Measurements from ENCODE around the gene RNASEH2C. TPM values are rescaled to one million over a fixed set of nuclear protein-coding genes. Genes with fewer than 3 reads are reported as not detected.
"Not testable (repeated sequence)": the region's sequence is repeated elsewhere in the genome, so short reads cannot be mapped to it uniquely, and the experiment has no call there.

Gene RNASEH2C
- total RNA-seq, 1 experiment from 2014 or later: 76.4 TPM

DNA sequence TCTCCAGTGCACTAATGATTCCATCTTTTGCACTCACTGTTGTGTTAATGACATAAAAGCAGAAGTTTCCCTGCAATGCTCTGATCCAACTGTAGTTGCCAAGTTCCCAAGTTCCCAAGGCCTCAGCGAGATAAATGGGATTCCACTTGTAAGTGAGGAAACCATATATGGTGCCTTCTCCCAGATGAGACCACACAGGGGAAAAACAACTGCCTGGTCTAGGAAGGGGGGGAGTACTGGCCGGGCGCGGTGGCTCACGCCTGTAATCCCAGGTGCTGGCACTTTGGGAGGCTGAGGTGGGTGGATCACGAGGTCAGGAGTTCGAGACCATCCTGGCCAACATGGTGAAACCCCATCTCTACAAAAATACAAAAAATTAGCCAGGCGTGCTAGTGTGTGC, 34.6 kb downstream of the RNASEH2C start:
- H3K27me3 Mint-ChIP-seq (ENCODE audit: insufficient read depth, unreplicated experiment): peaks cover 2% of the 10 kb centered on the region
- ChIA-PET CTCF (interaction anchor here (0.7 kb wide), 1 partner anchor 165 kb away, joined by 6 read pairs; no protein-coding TSS in a partner anchor), POLR2A (no interaction called here)
- H3K9me3 Mint-ChIP-seq (ENCODE audit: unreplicated experiment): no peaks in the 10 kb centered on the region
- Histone ChIP-seq H3K9me3 (no peaks in the 10 kb centered on the region), H3K4me3 (ENCODE audit: low read depth, low read length) (no peak overlapping the region), H3K36me3 (ENCODE audit: control insufficient read depth, insufficient read depth, low read length) (no peaks in the 10 kb centered on the region), H3K27me3 (replicated peaks; ENCODE audit: control insufficient read depth, insufficient read depth, low read length) (no peaks in the 10 kb centered on the region), H3K4me1 (no peaks in the 10 kb centered on the region)
- no TSS peak for BruUV-seq (replicated peaks)
- H3K27ac Mint-ChIP-seq (ENCODE audit: unreplicated experiment): no peak overlapping the region
- intact Hi-C loops (cut with micrococcal nuclease; ENCODE audit: unreplicated experiment): no loop called here
- no peaks in the 10 kb centered on the region for H3K36me3 Mint-ChIP-seq (ENCODE audit: insufficient read depth, unreplicated experiment)
- no peaks in the 10 kb centered on the region for H3K4me1 Mint-ChIP-seq (ENCODE audit: low read depth, unreplicated experiment)
- no peak overlapping the region for H3K4me3 Mint-ChIP-seq (ENCODE audit: unreplicated experiment)
- no peak for DNase-seq
- no peak for TF ChIP-seq CTCF (IDR thresholded peaks at IDR 0.05; ENCODE audit: insufficient read depth in 1 of 2, low read depth in 1 of 2, low read length in 1 of 2, severe bottlenecking in 1 of 2, unreplicated experiment in 1 of 2)

DNA sequence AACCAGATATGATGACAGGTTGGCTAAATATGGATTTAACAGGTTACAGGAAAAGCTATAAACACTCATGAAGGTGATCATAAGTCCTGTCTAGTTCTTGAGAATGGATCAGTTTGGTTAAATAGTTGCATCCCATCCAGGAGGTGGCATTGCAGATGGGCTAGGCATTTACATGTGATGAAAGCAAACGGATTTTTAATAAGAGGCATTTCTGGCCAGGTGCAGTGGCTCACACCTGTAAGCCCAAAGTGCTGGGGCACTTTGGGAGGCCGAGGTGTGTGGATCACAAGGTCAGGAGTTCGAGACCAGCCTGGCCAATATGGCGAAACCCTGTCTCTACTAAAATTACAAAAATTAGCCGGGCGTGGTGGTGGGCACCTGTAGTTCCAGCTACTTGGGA, 37.1 kb downstream of the RNASEH2C start:
- H3K36me3 ChIP-seq (ENCODE audit: control insufficient read depth, insufficient read depth, low read length); H3K9me3 ChIP-seq; H3K27me3 ChIP-seq (replicated peaks; ENCODE audit: control insufficient read depth, insufficient read depth, low read length); H3K27me3 Mint-ChIP-seq (ENCODE audit: insufficient read depth, unreplicated experiment); H3K27ac Mint-ChIP-seq (ENCODE audit: unreplicated experiment); CTCF ChIA-PET; H3K4me1 ChIP-seq; H3K9me3 Mint-ChIP-seq (ENCODE audit: unreplicated experiment); POLR2A ChIA-PET; H3K4me1 Mint-ChIP-seq (ENCODE audit: low read depth, unreplicated experiment); BruUV-seq (replicated peaks); H3K36me3 Mint-ChIP-seq (ENCODE audit: insufficient read depth, unreplicated experiment); H3K4me3 ChIP-seq (ENCODE audit: low read depth, low read length); intact Hi-C loops (cut with micrococcal nuclease; ENCODE audit: unreplicated experiment); DNase-seq; H3K4me3 Mint-ChIP-seq (ENCODE audit: unreplicated experiment): not testable (repeated sequence)

DNA sequence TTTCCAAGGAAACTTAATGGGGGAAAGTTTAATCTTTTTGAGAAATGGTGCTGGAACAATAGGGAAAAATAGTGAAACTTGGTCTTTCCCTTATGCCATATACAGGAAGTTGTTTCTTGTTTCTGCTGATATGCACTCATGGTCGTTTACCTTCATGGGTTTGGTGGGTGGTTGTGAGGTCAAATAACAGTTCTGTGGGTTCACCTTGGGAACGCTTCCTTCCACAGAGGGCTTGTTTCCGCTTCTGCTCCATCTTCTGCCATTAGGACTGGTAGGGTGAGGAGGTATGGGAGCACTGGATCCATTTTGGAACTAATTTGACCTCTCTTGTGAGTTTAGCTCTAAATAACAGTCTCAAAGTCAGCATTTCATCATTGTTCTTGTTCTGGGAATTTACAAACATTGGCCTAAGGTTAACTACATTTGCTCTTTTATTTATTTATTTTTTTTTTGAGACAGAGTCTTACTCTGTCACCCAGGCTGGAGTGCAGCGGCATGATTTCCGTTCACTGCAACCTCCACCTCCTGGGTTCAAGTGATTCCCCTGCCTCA, 40.3 kb downstream of the RNASEH2C start:
- peaks cover 2% of the 10 kb centered on the region for H3K27me3 Mint-ChIP-seq (ENCODE audit: insufficient read depth, unreplicated experiment)
- intact Hi-C loops (cut with micrococcal nuclease; ENCODE audit: unreplicated experiment): no loop called here
- H3K27me3 ChIP-seq (replicated peaks; ENCODE audit: control insufficient read depth, insufficient read depth, low read length): no peaks in the 10 kb centered on the region
- ChIA-PET POLR2A (no interaction called here), CTCF (no interaction called here)
- DNase-seq: no peak
- no peaks in the 10 kb centered on the region for H3K4me1 ChIP-seq
- H3K36me3 Mint-ChIP-seq (ENCODE audit: insufficient read depth, unreplicated experiment): no peaks in the 10 kb centered on the region
- H3K4me1 Mint-ChIP-seq (ENCODE audit: low read depth, unreplicated experiment): no peaks in the 10 kb centered on the region
- H3K36me3 ChIP-seq (ENCODE audit: control insufficient read depth, insufficient read depth, low read length): no peaks in the 10 kb centered on the region
- no peaks in the 10 kb centered on the region for H3K9me3 ChIP-seq
- H3K4me3 ChIP-seq (ENCODE audit: low read depth, low read length): no peak overlapping the region
- no peak overlapping the region for H3K4me3 Mint-ChIP-seq (ENCODE audit: unreplicated experiment)
- H3K27ac Mint-ChIP-seq (ENCODE audit: unreplicated experiment): no peak overlapping the region
- no TSS peak for BruUV-seq (replicated peaks)
- no peak for TF ChIP-seq CTCF (IDR thresholded peaks at IDR 0.05; ENCODE audit: insufficient read depth in 1 of 2, low read depth in 1 of 2, low read length in 1 of 2, severe bottlenecking in 1 of 2, unreplicated experiment in 1 of 2)
- H3K9me3 Mint-ChIP-seq (ENCODE audit: unreplicated experiment): no peaks in the 10 kb centered on the region

DNA sequence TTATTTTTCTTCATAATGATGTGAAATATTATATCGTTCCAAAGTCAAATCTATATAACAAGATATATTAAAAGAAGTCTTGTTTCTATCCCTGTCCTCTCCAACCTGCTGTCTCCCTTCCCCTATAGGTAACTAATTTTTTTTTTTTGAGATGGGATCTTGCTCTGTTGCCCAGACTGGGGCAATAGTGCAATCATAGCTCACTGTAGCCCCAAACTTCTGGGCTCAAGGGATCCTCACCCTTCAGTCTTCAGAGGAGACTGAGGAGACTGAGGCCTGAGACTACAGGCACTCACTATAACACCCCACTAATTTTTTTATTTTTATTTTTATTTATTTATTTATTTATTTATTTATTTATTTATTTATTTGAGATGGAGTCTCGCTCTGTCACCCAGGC, 47.6 kb downstream of the RNASEH2C start:
- ChIA-PET CTCF (no interaction called here), POLR2A (no interaction called here)
- Mint-ChIP-seq H3K9me3 (ENCODE audit: unreplicated experiment) (no peaks in the 10 kb centered on the region), H3K4me3 (ENCODE audit: unreplicated experiment) (no peak overlapping the region), H3K27me3 (ENCODE audit: insufficient read depth, unreplicated experiment) (no peaks in the 10 kb centered on the region), H3K36me3 (ENCODE audit: insufficient read depth, unreplicated experiment) (no peaks in the 10 kb centered on the region), H3K27ac (ENCODE audit: unreplicated experiment) (no peak overlapping the region), H3K4me1 (ENCODE audit: low read depth, unreplicated experiment) (no peaks in the 10 kb centered on the region)
- Histone ChIP-seq H3K4me3 (ENCODE audit: low read depth, low read length) (no peak overlapping the region), H3K4me1 (no peaks in the 10 kb centered on the region), H3K9me3 (no peaks in the 10 kb centered on the region), H3K36me3 (ENCODE audit: control insufficient read depth, insufficient read depth, low read length) (no peaks in the 10 kb centered on the region), H3K27me3 (replicated peaks; ENCODE audit: control insufficient read depth, insufficient read depth, low read length) (no peaks in the 10 kb centered on the region)
- intact Hi-C loops (cut with micrococcal nuclease; ENCODE audit: unreplicated experiment): no loop called here
- no peak for DNase-seq
- TF ChIP-seq CTCF (IDR thresholded peaks at IDR 0.05; ENCODE audit: insufficient read depth in 1 of 2, low read depth in 1 of 2, low read length in 1 of 2, severe bottlenecking in 1 of 2, unreplicated experiment in 1 of 2): no peak
- BruUV-seq (replicated peaks): no TSS peak
